HuH-7.5 (cell line): ENCODE results near the gene NMUR1.

ENCODE experiments used
- DNase-seq: peaks from one replicate; pipeline ENCODE4 v3.0.0; 2011; ENCODE audit warnings: low spot score

NMUR1 gene

DNA sequence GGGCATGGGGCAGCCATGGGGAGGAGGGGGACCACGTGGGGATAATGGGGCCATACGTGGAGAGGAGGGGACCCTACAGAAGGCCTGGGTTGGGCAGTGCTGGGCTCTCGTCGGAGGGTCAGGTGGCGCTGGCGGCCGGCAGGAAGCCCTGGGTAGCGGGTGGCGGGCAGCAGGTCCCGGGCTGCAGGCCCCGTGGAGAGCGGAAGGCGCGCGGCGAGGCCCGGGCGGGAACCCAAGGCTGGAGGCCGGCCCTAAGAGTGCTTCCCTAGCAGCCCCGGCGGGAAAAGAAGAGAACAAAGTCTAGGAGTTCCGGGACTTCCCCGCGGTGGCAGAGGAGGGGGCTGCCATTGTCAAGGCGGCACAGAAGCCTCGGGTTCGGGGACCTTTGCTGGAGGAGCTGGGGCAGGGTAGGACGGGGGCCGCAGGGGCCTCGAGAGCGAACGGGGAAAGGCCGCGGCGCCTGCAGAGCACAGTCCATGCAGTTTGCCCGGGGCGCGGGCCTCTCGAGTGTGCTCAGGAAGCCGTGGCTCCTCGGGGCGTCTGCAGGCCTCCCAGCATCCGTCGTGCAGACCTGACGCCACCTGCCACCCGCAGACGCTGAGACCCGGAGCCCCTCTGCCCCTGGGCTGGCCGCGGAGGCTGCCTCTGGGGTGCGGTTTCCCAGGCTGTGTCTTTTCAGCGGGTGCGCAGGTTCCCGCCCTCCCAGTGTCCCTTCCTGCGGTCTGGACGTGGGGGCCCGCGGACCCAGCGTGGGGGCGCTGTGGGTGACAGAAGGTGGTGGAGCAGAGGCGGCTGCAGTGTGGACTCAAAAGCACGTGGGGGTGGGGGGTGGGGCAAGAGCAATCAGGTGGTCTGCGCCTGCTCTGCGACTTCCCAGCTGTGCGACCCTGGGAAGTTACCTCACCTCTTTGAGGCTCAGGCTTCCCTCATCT is 46.6 kb downstream of the NMUR1 start:
- no peak for DNase-seq

DNA sequence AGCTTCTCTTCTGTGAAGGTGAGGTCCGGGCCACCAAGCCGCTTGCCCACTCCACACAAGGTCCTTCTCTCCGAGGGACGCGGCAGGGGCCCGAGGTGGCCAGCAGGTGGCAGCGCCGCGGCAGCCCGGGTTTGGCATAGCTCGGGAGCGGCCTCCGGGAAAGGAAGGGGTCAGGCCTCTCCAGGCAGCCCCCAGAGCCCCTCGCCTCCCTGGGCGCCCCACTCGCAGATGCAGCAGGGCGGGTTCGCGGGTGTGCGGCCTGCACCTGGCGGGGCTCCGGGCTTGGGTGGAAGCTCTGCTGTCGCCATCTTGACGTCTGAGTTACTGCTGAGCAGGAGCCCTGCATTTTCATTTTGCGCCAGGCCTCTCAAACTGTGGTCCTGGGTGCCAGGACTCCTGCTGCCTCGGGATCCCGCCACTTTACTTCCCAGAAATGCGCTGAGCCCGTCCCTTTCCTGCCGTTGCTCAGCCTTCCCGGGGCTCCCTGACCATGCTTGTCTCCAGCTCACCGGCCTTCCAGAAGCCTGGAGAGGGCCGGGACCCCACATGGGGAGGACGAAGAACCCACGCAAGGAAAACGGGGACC is 47.3 kb downstream of the NMUR1 start:
- DNase-seq = peak; percentile 92

DNA sequence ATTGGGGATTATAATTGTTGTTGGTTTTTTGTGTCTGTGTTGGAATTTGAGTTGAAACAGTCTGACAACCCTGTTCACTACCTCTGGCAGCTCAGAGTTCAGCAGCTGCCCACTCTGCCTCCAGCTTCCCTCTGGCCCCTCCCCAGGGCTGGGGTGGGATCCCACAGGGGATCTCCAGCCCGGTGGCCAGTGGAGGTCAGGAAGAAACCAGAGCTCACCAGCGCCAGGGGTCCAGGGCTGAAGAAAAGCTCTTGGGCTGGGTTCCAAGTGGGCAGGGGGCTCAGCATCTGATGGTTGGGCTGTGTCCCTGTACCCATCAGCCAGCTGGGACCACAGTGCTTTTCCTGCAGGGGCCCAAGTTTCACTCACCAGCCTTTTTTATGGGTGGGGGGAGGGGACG is 49.5 kb downstream of the NMUR1 start:
- DNase-seq = no peak

DNA sequence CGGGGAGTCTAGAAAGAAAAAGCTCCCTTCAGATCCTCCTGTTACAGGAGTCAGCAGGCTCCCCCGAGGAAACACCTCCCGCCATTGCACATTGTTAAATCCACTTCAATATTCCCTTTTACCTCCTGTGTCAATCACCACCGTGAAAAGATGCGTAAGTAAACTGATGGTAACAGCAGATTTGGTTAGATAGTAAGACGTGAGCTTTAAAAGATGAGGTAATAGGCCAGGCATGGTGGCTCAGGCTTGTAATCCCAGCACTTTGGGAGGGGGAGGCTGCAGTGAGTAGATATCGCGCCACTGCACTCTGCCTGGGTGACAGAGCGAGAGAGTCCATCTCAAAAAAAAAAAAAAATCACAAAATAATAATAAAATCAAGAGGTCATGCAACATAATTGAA is 50.8 kb downstream of the NMUR1 start:
- no peak for DNase-seq

GRCh38 chr2:231476920-231477319 is 53.3 kb downstream of the NMUR1 start:
- no peak for DNase-seq

DNA sequence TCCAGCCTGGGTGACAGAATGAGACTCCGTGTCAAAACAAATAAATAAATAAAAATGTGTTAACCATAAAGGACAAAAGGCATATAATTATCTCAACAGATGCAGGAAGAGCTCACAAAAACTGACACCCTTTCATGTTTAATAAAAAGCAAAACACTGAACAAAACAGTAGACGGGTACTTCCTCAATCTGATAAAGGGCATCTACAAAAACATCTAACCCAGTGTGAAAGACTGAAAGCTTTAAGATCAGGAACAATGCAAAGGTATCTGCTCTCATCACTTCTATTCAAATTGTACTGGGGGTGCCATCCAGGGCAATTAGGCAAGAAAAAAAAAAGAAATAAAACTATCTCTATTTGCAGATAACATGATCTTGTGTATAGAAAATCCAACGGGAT is 54.3 kb downstream of the NMUR1 start:
- DNase-seq = no peak
